ENCODE data around the gene DNAH3.

Gene DNAH3

DNA sequence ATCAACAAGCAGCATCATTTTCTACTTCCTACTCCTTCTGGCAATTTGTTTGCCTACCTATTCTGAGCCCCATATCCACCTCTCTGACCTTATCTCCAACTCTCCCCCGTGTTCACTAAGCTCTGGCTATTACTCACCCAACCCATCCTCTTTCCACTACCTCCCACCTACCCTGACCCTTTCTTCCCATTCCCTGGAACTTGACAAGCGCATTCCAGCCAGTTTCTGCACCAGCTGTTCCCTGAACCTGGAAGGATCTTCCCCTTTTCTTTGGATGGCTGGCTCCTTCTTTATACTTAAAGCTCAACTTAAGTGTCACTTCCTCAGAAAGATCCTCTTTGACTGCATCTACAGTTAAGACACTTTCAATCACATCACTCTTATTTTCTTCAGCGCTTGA is 252.7 kb downstream of the DNAH3 start:
- 0 out of 2 replicates have a peak, but pooled peaks cover 6% of the 10 kb centered on the region for H3F3A ChIP-seq (ENCODE audit: insufficient read depth, low read length)
- no peak overlapping the region for H3K9ac ChIP-seq (ENCODE audit: low read length)
- H3K27me3 ChIP-seq (ENCODE audit: insufficient read depth, low read length) = no peaks in the 10 kb centered on the region
- H3K27ac ChIP-seq (ENCODE audit: low read depth, low read length, poor library complexity, severe bottlenecking) = no peak overlapping the region
- no peak for TF ChIP-seq EZH2 (IDR thresholded peaks at IDR 0.05; ENCODE audit: borderline replicate concordance, low read length)
- TF ChIP-seq, protein P1, sequence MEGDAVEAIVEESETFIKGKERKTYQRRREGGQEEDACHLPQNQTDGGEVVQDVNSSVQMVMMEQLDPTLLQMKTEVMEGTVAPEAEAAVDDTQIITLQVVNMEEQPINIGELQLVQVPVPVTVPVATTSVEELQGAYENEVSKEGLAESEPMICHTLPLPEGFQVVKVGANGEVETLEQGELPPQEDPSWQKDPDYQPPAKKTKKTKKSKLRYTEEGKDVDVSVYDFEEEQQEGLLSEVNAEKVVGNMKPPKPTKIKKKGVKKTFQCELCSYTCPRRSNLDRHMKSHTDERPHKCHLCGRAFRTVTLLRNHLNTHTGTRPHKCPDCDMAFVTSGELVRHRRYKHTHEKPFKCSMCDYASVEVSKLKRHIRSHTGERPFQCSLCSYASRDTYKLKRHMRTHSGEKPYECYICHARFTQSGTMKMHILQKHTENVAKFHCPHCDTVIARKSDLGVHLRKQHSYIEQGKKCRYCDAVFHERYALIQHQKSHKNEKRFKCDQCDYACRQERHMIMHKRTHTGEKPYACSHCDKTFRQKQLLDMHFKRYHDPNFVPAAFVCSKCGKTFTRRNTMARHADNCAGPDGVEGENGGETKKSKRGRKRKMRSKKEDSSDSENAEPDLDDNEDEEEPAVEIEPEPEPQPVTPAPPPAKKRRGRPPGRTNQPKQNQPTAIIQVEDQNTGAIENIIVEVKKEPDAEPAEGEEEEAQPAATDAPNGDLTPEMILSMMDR (IDR thresholded peaks at IDR 0.05; ENCODE audit: low read length) = no peak
- H3K4me2 ChIP-seq (ENCODE audit: low read length) = no peak overlapping the region
- H3K79me2 ChIP-seq (ENCODE audit: insufficient read depth, low read length) = no peaks in the 10 kb centered on the region
- H2AFZ ChIP-seq (ENCODE audit: low read length) = no peak overlapping the region
- H3K36me3 ChIP-seq (ENCODE audit: insufficient read depth, low read length) = peaks cover 17% of the 10 kb centered on the region
- H3K9me3 ChIP-seq (ENCODE audit: low read length) = no peaks in the 10 kb centered on the region; the same call in 1 of the 2 replicates
- H3K4me1 ChIP-seq (ENCODE audit: insufficient read depth, low read length, severe bottlenecking) = peaks cover 27% of the 10 kb centered on the region
- no peaks in the 10 kb centered on the region for H3K9me2 ChIP-seq (ENCODE audit: low read depth, low read length)
- H4K20me1 ChIP-seq (ENCODE audit: insufficient read depth, low read length) = no peaks in the 10 kb centered on the region
- no peak overlapping the region for H3K4me3 ChIP-seq (ENCODE audit: low read depth, low read length, poor library complexity, severe bottlenecking)

DNA sequence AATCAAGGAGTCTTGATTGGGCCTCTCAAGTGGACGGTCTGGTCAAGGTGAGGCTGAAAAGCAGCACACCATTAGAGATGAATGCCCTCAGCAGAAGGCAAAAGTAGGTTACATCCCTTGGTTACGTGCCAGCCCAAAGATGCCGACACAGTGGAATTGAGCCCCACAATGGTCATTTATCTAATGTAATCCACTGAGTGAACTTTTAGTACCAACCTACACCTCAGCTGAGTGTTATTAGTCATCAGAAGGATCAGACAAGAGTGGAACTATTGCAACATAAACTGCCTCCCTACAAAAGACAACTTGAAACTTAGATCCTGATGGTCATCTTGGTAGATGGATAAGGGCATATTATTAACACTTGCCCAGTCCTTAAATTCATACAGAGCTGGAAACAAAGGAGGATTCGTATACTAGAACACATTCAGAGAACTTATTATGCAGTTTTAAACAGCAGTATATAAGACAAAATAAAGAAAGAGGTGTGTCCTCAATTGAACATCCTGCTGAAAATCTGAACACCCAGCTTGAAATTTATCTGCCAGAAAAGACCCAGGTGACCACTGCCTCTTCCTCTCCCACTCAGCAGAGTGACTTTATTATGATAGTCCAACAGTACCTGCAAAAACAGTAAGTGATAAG is 253.3 kb downstream of the DNAH3 start:
- Histone ChIP-seq H3K9me3 (ENCODE audit: low read length) (no peaks in the 10 kb centered on the region; the same call in 1 of the 2 replicates), H3K9ac (ENCODE audit: low read length) (no peak overlapping the region), H4K20me1 (ENCODE audit: insufficient read depth, low read length) (no peaks in the 10 kb centered on the region), H3F3A (ENCODE audit: insufficient read depth, low read length) (0 out of 2 replicates have a peak, but pooled peaks cover 6% of the 10 kb centered on the region), H3K36me3 (ENCODE audit: insufficient read depth, low read length) (peaks cover 16% of the 10 kb centered on the region), H3K27ac (ENCODE audit: low read depth, low read length, poor library complexity, severe bottlenecking) (no peak overlapping the region), H3K4me1 (ENCODE audit: insufficient read depth, low read length, severe bottlenecking) (peaks cover 23% of the 10 kb centered on the region), H3K79me2 (ENCODE audit: insufficient read depth, low read length) (no peaks in the 10 kb centered on the region), H2AFZ (ENCODE audit: low read length) (no peak overlapping the region), H3K9me2 (ENCODE audit: low read depth, low read length) (no peaks in the 10 kb centered on the region), H3K4me2 (ENCODE audit: low read length) (no peak overlapping the region), H3K27me3 (ENCODE audit: insufficient read depth, low read length) (no peaks in the 10 kb centered on the region), H3K4me3 (ENCODE audit: low read depth, low read length, poor library complexity, severe bottlenecking) (no peak overlapping the region)
- TF ChIP-seq, protein P1 (IDR thresholded peaks at IDR 0.05; ENCODE audit: low read length) = no peak
- TF ChIP-seq EZH2 (IDR thresholded peaks at IDR 0.05; ENCODE audit: borderline replicate concordance, low read length) = no peak

DNA sequence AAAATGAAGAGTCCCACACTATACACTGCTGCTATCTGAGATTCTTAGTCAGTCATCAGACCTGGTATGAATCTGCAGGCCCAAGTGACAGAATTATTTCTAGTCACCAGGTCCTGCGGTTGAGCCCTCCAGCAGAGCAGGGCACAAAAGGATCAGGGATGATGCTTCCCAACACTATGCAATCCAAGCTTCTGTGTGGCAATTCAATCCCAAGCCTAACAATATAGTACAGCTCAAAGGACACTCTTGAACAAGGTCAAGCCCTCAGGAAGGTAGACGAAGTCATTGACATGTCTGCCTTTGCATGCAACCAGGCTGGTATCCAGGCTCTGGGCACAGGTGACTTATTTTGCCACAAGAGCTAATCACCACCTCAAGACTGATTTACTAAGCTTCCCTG is 256.3 kb downstream of the DNAH3 start:
- no peaks in the 10 kb centered on the region for H3K79me2 ChIP-seq (ENCODE audit: insufficient read depth, low read length)
- H3K9me2 ChIP-seq (ENCODE audit: low read depth, low read length) = no peaks in the 10 kb centered on the region
- H4K20me1 ChIP-seq (ENCODE audit: insufficient read depth, low read length) = no peaks in the 10 kb centered on the region
- H3K36me3 ChIP-seq (ENCODE audit: insufficient read depth, low read length) = peaks cover 19% of the 10 kb centered on the region
- H3K9me3 ChIP-seq (ENCODE audit: low read length) = no peaks in the 10 kb centered on the region; the same call in 1 of the 2 replicates
- no peak overlapping the region for H3K27ac ChIP-seq (ENCODE audit: low read depth, low read length, poor library complexity, severe bottlenecking)
- no peak overlapping the region for H3K4me2 ChIP-seq (ENCODE audit: low read length)
- no peaks in the 10 kb centered on the region for H3K27me3 ChIP-seq (ENCODE audit: insufficient read depth, low read length)
- no peak overlapping the region for H2AFZ ChIP-seq (ENCODE audit: low read length)
- H3F3A ChIP-seq (ENCODE audit: insufficient read depth, low read length) = 0 out of 2 replicates have a peak, but pooled peaks cover 6% of the 10 kb centered on the region
- no peak overlapping the region for H3K9ac ChIP-seq (ENCODE audit: low read length)
- peaks cover 7% of the 10 kb centered on the region for H3K4me1 ChIP-seq (ENCODE audit: insufficient read depth, low read length, severe bottlenecking)
- no peak overlapping the region for H3K4me3 ChIP-seq (ENCODE audit: low read depth, low read length, poor library complexity, severe bottlenecking)
- TF ChIP-seq EZH2 (IDR thresholded peaks at IDR 0.05; ENCODE audit: borderline replicate concordance, low read length) = no peak
- TF ChIP-seq, protein P1 (IDR thresholded peaks at IDR 0.05; ENCODE audit: low read length) = no peak

All from OCI-LY1 (cell line).